SK-N-MC (cell line): ENCODE data around the gene DOCK4.

Source experiments
- EZH2 ChIP-seq: fragments of 200-600 bp; sonication (generic); IDR thresholded peaks from one replicate; pipeline ENCODE4 v1.6.1; 2017; ENCODE audit warnings: antibody characterized with exemption
- POLR2AphosphoS5 ChIP-seq: IDR thresholded peaks from 2 replicates; pipeline ENCODE4 v1.6.1; 2012; ENCODE audit warnings: mild to moderate bottlenecking, low read depth, low read length, borderline replicate concordance

DNA sequence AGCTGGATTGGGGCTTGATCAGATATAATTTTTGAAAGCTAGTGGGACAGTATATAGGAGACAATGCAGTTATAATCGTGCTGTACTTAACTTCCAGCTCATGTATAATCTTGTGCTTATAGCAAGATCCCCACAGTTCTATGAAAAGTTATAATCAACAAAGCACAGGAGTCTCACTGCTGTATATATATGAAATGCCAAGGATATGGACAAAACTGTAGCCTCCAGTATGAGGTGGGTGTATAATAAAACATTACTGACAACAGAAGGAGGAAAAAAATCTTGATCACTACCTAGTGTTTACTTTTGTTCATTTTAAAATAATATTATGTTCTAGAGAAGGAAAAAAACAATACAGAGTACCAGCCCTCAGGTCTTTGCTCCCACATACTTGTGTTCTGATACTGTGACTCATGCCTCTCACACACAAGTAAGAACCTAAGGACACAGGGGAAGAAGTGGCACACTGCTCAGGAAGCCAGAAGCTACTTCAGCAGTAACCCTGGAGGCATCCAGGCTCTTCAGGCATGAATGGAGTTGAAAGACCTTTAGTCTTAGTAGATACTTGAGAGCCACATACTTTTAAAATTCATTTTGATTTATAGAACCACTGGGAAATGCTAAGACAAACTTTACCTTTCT, 378.2 kb downstream of the DOCK4 start:
- TF ChIP-seq POLR2AphosphoS5 = no peak
- no peak for TF ChIP-seq EZH2
